AG08396 (cell line): ENCODE results near the gene HUWE1.

ENCODE experiments used
- DNase-seq: peaks from one replicate; pipeline ENCODE4 v3.0.0; 2012; ENCODE audit warnings: low spot score, mixed read lengths

The HUWE1 gene

DNA sequence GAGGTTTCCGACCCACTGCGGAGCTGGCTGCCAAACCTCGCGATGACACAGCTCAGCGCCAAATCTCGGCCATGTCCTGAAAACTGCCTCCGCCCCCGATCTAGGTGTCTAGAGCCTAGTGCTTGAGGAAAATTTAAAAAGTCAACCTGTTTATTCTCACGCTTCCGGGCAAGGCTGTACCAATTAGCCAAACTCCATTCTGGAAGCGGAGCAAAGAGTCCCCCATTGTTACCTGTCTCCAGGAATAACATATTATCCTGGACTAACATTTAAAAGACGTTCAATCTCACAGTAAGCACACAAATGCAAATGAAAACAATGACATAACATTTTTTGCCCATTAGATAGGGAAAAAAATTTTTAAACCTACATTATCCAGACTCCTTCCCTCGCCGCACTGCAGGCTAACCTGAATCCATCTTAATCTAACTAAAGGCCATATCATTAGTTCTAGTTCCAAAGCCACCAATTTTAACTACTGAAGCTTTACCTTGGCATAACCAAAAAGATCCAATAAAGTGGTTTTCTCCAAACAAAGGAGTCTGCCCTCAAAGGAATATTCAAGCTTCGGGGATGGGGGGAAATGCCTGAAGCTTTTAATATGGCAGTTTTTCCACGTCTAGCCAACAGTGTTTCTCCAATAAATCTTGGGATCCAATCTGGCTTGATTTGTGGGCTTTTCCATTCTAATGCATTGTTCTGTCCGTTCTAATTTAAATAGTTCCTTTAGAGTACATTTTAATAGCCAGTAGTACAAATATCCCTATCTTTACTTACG, 1.9 kb downstream of the HUWE1 start:
- DNase-seq = no peak

GRCh38 chrX:53683556-53684414, 2.7 kb downstream of the HUWE1 start:
- DNase-seq = peak; percentile 86

GRCh38 chrX:53682885-53683555, 3.5 kb downstream of the HUWE1 start:
- peak; percentile 18 for DNase-seq

- no peak for DNase-seq
These were observed 4.9 kb downstream of the HUWE1 start for GRCh38 chrX:53681661-53682060.

GRCh38 chrX:53678667-53679066, 7.9 kb downstream of the HUWE1 start:
- DNase-seq = no peak

GRCh38 chrX:53677286-53677685, 9.2 kb downstream of the HUWE1 start:
- DNase-seq = no peak

- DNase-seq = no peak
These were observed 11.9 kb downstream of the HUWE1 start for GRCh38 chrX:53674581-53674980.

DNA sequence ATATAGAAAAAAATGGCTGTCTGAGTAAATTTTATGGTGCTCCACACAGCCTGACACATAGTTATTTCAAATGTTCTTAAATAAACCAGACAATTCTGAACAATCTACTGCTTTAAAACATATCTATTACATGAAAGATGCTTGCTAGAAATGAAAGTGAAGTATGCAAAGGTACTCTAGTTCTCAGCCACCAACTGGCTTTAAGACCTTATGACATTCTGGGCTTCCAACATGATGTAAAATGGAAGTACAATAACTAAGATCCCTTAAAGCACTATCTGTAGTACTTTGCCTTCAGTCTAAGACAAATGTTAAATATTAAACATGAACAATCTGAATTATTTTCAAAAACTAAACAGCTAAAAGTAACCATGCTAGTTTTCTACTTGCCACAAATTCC, 17.3 kb downstream of the HUWE1 start:
- no peak for DNase-seq

GRCh38 chrX:53666171-53666570, 20.3 kb downstream of the HUWE1 start:
- DNase-seq = no peak

DNA sequence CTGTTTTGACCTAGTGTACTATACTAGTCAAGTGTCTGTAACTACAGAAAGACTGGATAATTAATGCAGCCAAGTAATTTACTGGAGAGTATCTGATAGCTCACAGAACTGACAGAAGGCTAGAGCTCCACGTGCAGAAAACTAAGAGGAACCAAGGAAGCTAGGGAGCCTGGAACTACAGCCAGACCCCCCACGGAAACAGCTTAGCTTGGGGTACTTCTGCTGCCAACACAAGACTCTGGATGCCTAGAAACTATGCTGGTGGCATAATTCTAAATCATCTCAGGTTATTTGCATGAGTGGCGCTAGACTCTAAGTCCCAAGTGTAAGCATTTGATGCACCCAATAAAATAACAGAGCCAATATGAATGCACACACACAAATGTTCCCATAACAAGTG, 26.5 kb downstream of the HUWE1 start:
- DNase-seq = no peak

GRCh38 chrX:53659039-53659438, 27.5 kb downstream of the HUWE1 start:
- DNase-seq = no peak

GRCh38 chrX:53656845-53657244, 29.7 kb downstream of the HUWE1 start:
- DNase-seq = no peak

- DNase-seq = no peak
These were observed 32.1 kb downstream of the HUWE1 start for GRCh38 chrX:53654376-53654775.

- DNase-seq = no peak
These were observed 41.8 kb downstream of the HUWE1 start for GRCh38 chrX:53644751-53645150.

- no peak for DNase-seq
These were observed 44.2 kb downstream of the HUWE1 start for GRCh38 chrX:53642337-53642736.

DNA sequence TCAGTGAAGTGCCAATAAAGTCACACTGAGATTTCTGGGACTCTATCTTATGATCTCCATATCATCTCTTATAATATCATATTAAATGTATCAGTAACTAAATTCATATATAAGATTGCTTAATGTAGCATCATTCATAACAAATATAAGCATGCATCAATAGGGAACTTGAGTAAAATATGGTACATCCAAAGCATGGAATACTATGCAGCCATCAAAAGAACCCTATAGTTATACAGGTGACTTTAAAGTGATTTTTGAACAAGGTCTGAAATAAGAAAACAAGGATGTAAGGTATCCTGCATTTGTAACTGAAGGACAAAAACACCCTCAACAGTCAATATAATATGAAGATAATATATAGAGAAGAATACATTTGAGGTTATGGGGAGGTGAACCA, 47.3 kb downstream of the HUWE1 start:
- no peak for DNase-seq

GRCh38 chrX:53637479-53637878, 49.0 kb downstream of the HUWE1 start:
- no peak for DNase-seq

- no peak for DNase-seq
These were observed 55.4 kb downstream of the HUWE1 start for GRCh38 chrX:53631156-53631555.

- DNase-seq = no peak
These were observed 56.3 kb downstream of the HUWE1 start for GRCh38 chrX:53630261-53630660.

GRCh38 chrX:53622431-53622830, 64.1 kb downstream of the HUWE1 start:
- DNase-seq = no peak

DNA sequence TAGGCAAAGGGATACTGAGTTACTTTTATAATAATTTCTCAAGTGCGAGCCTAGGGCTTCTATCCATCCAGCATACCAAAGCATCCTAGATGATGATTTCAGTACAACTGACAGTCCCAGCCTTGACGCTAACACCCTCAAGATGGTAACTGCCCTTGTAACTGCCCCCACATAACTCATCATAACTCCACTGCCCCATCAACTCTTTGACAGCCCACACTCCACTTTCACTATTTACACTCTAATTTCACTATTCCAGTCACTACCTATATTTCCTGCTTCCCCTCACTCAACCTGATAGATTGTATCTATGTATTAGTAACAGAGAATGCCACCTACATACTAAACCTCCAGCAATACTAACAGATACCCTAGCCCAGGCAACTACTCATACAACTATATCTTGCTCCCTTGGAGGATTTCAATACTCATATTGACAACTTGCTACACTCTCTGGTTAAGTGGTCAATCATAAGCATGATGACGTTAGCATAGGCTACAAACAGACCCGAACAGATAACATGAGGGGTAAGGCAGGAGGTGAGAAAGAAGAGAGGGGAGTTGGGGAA, 65.0 kb downstream of the HUWE1 start:
- no peak for DNase-seq

DNA sequence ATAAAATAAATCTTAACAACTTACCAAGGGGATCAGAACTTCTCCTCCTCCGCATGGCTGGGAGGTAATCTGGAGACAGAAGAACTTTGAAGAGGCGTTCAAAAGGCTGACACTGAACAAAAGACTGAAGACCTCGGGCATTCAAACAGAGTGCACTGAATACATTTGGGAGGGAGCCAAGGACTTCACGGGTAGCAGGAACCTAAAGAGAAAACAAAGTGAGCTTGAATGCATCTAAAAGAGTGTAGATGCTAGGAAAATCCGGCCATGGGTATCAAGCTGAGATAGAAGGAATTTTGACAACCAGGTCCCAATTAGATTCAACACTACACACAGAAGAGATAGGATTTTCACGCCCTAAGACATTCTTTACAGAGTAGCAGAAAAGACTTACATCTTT, 69.6 kb downstream of the HUWE1 start:
- DNase-seq = no peak
